GM23338 (cell line): ENCODE data around the gene CD82.

ENCODE experiments used
- POLR2AphosphoS5 ChIP-seq: IDR thresholded peaks from 2 replicates; pipeline ENCODE4 v1.6.1; 2016; ENCODE audit warnings: antibody characterized with exemption, low read depth
- TF ChIP-seq, protein P1 (sequence below), 2 experiments: fragments of 200-600 bp in 1 of 2; sonication (generic) in 1 of 2; conservative IDR thresholded peaks; 2 replicates each; pipeline versions ENCODE4 v1.5.1 to v1.6.1; 2016 to 2017; ENCODE audit warnings: antibody characterized with exemption in 2 of 2, low read depth in 2 of 2, mild to moderate bottlenecking in 2 of 2, moderate library complexity in 1 of 2

DNA sequence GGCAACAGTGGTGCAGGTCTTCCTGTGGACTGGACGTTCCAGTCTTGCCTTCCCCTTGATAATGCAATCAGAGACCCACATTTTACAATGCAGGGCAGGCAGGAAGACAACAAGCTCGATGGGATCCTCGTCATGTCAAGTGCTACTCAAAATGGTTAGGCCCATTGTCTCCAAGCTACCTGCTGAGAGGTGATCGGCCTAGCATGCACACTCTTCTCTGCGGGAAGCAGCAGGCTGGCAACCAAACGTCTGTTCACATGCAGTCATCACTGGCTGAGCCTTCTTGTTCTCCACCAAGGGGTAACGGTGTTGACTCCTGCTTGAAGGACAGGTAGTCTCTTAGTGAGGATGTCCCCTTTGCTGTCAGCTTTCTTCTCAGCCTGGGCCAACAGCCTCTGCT, 25.5 kb upstream of the CD82 start:
- TF ChIP-seq, protein P1, sequence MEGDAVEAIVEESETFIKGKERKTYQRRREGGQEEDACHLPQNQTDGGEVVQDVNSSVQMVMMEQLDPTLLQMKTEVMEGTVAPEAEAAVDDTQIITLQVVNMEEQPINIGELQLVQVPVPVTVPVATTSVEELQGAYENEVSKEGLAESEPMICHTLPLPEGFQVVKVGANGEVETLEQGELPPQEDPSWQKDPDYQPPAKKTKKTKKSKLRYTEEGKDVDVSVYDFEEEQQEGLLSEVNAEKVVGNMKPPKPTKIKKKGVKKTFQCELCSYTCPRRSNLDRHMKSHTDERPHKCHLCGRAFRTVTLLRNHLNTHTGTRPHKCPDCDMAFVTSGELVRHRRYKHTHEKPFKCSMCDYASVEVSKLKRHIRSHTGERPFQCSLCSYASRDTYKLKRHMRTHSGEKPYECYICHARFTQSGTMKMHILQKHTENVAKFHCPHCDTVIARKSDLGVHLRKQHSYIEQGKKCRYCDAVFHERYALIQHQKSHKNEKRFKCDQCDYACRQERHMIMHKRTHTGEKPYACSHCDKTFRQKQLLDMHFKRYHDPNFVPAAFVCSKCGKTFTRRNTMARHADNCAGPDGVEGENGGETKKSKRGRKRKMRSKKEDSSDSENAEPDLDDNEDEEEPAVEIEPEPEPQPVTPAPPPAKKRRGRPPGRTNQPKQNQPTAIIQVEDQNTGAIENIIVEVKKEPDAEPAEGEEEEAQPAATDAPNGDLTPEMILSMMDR (conservative IDR thresholded peaks at IDR 0.05; ENCODE audit: low read depth in 2 of 2): no peak
- TF ChIP-seq POLR2AphosphoS5: no peak
